Activated CD4-positive, CD25-positive, alpha-beta regulatory T cell (primary cell): ENCODE data around the gene SMARCC1.

Source experiments
- DNase-seq, 4 experiments: peaks; one replicate each; lab custom pipeline; 2025; lab: John Stamatoyannopoulos, UW

SMARCC1 gene

DNA sequence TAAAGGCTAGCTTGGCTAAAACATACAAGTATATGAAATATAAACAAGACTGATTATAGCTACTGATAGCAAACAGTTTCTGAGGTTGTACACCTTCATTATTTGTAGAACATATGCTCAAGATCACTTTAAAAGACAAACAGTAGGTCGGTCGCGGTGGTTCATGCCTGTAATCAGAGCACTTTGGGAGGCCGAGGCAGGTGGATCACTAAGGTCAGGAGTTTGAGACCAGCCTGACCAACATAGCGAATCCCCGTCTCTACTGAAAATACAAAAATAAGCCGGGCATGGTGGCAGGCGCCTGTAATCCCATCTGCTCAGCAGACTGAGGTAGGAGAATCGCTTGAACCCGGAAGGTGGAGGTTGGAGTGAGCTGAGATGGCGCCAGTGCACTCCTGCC lies 80.3 kb downstream of the SMARCC1 start:
- no peak for DNase-seq

DNA sequence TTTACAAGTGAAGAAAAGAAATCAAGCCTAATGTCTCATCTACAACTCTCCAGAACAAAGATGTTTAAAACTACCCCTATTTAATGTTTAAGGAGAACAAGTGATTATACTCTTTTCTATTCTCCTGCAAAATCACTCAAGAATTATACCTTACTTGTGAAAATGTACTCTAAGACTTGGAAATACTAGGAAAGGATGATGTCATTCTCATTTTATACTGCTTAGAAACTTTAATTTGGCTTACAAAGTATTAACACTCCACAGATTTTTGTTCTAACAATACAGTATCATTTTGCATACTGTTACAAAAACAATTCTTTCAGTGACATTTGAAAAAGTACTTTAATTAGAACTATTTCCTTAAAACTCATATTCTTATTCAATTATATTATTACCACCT lies 89.5 kb downstream of the SMARCC1 start:
- no peak for DNase-seq

GRCh38 chr3:47688488-47688887 lies 93.2 kb downstream of the SMARCC1 start:
- DNase-seq: no peak

- DNase-seq: no peak
These were observed 96.7 kb downstream of the SMARCC1 start for GRCh38 chr3:47685037-47685436.

DNA sequence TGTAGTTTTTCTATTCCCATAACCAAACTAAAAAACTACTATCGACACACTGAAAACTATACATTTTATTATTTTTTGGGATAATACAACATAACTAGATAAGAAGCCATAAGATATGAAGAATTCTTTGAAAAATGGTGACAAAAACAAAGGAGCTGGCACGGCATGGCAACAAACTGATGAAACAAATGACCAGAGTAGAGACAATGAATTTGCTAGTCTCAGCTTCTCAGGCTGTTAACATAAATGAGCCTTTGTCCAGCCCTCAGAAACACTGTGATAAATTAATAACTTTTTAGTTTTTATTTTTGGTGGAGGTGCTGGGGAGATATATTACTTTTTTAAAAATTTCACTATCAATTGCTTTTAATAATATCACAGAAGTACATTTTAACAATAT lies 100.7 kb downstream of the SMARCC1 start:
- no peak for DNase-seq

DNA sequence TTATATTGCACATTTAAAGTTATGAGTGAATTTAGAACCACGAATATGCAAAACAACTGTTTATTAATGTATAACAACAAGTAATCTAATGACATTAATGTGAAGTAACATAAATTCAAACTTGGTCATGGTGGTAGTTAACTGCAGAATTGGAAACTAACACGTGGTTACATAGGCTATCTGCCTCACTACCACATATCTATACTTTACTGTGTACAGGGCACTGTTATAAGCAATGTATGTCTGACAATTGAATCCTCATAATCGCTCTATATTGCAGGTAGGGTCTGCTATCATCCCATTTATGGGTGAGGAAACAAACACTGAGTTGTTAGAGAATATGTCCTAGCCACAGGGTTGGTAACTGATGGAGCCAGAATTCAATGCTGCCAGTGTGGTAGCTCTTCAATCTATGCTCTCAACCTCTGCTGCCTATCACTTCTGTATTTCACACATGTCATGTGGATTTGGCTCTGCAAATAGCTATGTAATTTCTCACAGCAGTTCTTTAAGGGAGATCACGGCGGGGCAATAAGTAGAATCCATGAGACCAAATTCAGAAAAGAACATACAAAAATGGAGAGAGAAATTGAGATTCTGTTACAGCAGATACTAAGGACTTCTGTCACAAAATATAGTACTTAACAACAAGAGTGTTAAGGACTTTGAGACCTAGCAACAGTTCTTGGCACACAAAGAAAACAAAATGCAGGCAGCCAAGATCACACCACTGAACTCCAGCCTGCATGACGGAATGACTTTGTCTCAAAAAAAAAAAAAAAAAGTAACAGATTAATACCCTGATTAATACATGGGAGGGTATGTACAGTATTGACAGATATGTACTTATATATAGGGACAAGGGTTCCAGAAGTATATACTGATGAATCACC lies 103.0 kb downstream of the SMARCC1 start:
- DNase-seq: no peak

DNA sequence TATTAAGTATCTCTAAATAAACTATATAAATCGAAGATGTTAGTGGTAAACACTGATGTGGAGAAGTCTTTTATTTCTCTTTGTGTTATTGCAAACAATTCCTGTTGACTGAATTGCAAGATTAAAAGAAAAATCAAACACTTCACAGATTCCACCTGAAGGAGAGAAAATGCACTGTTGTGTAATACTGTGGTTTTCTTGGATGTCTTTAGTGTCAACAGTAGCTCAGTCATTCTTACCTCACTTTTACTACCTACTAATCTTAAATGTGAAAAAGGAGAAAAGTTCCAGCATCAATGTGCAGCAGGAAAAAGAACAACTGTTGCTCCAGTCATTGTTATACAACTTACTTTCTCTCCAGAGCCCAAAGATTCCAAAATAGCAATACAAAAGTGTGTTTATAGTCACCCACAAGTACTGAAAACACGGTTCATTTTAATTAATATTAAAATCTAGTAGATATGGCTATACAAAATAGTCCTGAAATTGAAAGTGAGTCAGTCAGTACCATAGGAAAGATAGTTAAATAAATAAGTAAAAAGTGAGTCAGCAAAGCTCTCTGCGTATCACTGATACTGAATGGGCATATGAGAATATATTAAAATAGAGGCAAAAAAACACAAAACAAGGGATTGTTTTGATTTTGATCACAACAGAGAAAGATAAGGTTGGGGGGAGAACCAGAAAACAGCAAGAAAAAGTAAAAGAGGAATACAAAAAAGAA lies 112.5 kb downstream of the SMARCC1 start:
- DNase-seq: no peak

DNA sequence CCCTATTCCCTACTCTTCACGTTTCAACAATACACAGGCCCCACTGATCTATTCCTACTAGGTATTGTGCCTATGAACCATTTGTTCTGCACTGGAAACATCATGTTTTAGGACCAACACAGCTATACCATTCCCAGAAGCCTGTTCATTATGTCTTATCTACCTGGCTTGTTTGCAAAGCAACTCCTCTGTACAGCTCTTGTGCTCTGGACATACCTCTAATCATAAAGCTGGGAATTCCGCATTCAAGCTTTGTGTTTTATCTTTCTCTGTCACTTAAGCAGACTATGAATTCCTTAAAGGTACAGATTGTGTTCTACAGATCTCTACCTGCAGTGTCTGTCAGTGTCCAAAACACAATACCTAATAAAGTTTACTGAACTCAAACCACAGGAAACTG lies 115.6 kb downstream of the SMARCC1 start:
- no peak for DNase-seq

- DNase-seq: no peak
These were observed 117.2 kb downstream of the SMARCC1 start for GRCh38 chr3:47664519-47664918.

DNA sequence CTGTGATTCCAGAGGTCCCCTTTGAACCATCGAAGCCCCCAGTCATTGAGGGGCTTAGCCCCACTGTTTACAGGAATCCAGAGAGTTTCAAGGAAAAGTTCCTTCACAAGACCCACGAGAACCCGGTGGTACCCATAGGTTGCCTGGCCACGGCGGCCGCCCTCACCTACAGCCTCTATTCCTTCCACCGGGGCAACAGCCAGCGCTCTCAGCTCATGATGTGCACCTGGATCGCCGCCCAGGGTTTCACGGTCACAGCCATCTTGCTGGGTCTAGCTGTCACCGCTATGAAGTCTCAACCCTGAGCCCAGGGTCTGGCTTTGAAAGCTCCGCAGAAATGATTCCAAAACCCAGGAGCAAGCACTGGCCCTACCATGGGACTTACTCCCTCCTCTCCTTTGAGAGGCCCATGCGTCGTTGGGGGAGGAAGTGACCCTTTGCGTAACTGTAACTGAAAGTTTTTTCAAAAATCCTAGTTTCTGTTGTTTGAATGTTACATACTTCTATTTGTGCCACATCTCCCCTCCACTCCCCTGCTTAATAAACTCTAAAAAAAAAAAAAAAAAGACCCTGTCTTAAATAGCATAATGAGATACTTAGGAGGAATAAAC lies 118.0 kb downstream of the SMARCC1 start:
- DNase-seq: no peak

GRCh38 chr3:47661121-47661752 lies 120.5 kb downstream of the SMARCC1 start:
- no peak for DNase-seq

- DNase-seq: no peak
These were observed 123.2 kb downstream of the SMARCC1 start for GRCh38 chr3:47658444-47658843.

DNA sequence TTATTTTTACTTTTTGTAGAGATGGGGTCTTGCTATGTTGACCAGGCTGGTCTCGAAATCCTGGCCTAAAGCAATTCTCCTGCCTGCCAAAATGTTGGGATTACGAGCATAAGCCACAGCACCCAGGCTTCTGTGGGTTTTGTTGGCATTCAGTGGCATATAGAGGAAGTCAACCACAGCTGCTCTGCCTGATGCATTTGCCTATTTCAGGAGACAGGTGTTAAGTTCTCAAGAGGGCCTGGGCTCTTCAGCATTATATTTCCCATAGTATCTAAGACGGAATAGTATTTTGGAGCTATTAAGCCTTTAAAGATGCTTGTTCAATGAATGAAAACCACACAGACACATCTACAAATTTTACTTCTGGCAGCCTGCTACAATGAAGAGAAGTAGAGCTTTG lies 129.6 kb downstream of the SMARCC1 start:
- no peak for DNase-seq

GRCh38 chr3:47650294-47650693 lies 131.4 kb downstream of the SMARCC1 start:
- DNase-seq: no peak

- no peak for DNase-seq
These were observed 134.1 kb downstream of the SMARCC1 start for GRCh38 chr3:47647550-47647949.

DNA sequence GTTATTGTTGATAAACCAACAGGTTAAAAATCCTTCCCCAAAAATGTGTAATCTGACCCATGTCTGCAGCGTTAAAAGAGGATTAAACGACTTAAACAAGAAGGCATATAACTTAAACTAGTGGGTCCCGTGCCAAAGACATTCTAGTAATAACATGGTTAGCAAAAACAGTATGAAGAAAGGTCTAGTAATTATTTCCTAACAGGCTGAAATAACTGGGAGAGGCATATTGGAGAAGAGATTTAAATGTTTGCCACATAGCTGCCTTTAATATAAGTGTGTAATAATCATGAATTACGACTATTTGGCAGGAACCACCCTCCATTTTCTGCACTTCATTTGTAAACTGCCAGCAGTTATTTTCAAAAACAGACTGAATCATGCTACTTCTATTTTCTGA lies 135.3 kb downstream of the SMARCC1 start:
- no peak for DNase-seq

- DNase-seq: no peak
These were observed 136.1 kb downstream of the SMARCC1 start for GRCh38 chr3:47645551-47645950.

DNA sequence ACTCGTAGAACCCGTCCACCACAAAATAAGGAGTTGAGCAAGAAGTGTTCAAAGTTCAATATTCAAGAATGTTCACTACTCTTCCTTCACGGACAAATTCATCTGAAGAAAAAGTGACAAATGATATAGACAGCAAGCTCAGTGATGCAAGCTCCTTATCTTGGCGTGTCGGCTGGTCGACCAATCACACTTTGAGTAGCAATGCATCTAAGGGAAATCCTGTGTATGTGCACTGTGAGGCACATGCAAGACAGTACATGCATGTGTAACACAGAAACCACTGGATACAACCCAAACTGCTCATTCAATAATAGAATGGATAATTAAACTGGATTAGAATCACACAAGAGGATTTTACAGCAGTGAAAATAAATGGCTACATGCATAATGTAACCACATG lies 138.6 kb downstream of the SMARCC1 start:
- no peak for DNase-seq

GRCh38 chr3:47641739-47642138 lies 140.0 kb downstream of the SMARCC1 start:
- DNase-seq: no peak

GRCh38 chr3:47636921-47637320 lies 144.8 kb downstream of the SMARCC1 start:
- DNase-seq: no peak

DNA sequence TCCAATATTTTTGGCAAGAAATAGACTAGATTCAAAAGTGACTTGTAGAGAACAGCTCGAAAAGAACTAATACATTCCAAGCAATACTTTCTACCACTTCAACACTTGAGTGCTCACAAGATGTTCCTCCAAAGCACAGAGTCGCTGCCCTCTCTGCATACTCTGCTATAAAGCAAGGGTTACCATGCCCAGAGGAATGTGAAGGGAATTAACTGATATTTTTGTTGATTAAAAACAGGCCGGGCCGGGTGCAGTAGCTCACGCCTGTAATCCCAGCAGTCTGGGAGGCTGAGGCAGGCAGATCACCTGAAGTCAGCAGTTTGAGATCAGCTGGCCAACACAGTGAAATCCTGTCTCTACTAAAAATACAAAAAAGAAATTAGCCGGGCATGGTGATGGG lies 145.5 kb downstream of the SMARCC1 start:
- DNase-seq: no peak

GRCh38 chr3:47635536-47635935 lies 146.2 kb downstream of the SMARCC1 start:
- DNase-seq: no peak

GRCh38 chr3:47634996-47635395 lies 146.7 kb downstream of the SMARCC1 start:
- DNase-seq: no peak
